OCI-LY3 (cell line): ENCODE data around the gene TRAF3IP3.

Experiments used
- CTCF ChIP-seq: fragments of 200-600, 300-600 bp; sonication (generic); IDR thresholded peaks from 2 replicates; pipeline ENCODE4 v1.5.1; 2014; ENCODE audit warnings: antibody characterized with exemption, low read length, low read depth
- EZH2phosphoT487 ChIP-seq: fragments of 200-600 bp; shearing (Covaris generic); IDR thresholded peaks from 2 replicates; pipeline ENCODE4 v1.6.1; 2018; ENCODE audit warnings: antibody characterized with exemption, mixed run types, low read depth

DNA sequence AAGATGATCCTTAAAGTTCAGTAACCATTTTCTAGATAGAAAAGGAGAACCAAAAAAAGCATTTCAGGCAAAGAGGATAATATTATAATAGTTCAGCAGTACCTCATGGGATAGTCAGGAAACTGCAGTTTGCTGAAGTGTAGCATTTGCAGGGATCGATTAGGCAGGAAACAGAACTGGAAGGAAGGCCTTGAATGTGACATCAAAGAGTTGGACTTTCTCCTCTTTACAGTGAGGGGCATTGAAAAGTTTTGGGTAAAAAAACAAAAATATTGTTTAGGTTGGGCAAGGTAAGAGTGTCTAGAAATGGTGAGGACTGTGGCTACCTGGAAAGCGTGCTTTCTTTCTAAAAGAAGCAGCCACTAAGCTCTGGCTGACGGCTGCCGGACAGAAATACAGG lies 58.0 kb downstream of the TRAF3IP3 start:
- TF ChIP-seq CTCF = no peak
- no peak for TF ChIP-seq EZH2phosphoT487
